IMR-90 (cell line): ENCODE results near the gene HEY2. TPM values are rescaled to one million over a fixed set of nuclear protein-coding genes. Genes with fewer than 3 reads are reported as not detected.

Experiments
- ATAC-seq: fragments of 200-7000 bp; cut with Tn5 transposase; 2 replicates; pipeline ENCODE4 v1.9.1; 2020; ENCODE audit warnings: low read depth, mild to moderate bottlenecking, moderate library complexity
- BruUV-seq: library from RNA; stranded (reverse); fragments of 400-500 nt; replicated peaks from 2 replicates; lab custom pipeline; 2021; lab: Mats Ljungman, UMichigan
- CTCF ChIA-PET: fragments of 300-600 bp; formaldehyde crosslinking; extraction: SDS; loops from one replicate; lab custom pipeline; 2021; ENCODE audit warnings: antibody characterized with exemption; lab: Yijun Ruan, JAX
- POLR2A ChIA-PET: fragments of 300-600 bp; sonication (Branson Sonifier 250); formaldehyde crosslinking; loops from one replicate; lab custom pipeline; 2022; ENCODE audit warnings: antibody characterized with exemption; ENCODE audit not compliant: unreplicated experiment; lab: Charles Lee
- DNase-seq: peaks from one replicate; pipeline ENCODE4 v3.0.0; 2013
- H2AFZ ChIP-seq: replicated peaks from 2 replicates; pipeline ENCODE3; 2013; ENCODE audit warnings: low read length, mild to moderate bottlenecking; ENCODE audit not compliant: poor library complexity
- H2AK5ac ChIP-seq: 2 replicates; pipeline ENCODE4 v1.6.1; 2013; ENCODE audit warnings: low read depth, low read length, inconsistent platforms
- H2AK9ac ChIP-seq: replicated peaks from 2 replicates; pipeline ENCODE3; 2013; ENCODE audit warnings: mild to moderate bottlenecking, low read depth, low read length, moderate library complexity; ENCODE audit not compliant: poor library complexity
- H2BK120ac ChIP-seq: 2 replicates; pipeline ENCODE4 v1.6.1; 2013; ENCODE audit warnings: low read depth, low read length, inconsistent platforms
- H2BK15ac ChIP-seq: 3 replicates; pipeline ENCODE4 v1.6.1; 2013; ENCODE audit warnings: low read depth, low read length, inconsistent platforms
- H2BK20ac ChIP-seq: 2 replicates; pipeline ENCODE4 v1.6.1; 2013; ENCODE audit warnings: low read depth, mild to moderate bottlenecking, inconsistent platforms, low read length, moderate library complexity
- H2BK5ac ChIP-seq: 2 replicates; pipeline ENCODE4 v1.6.1; 2013; ENCODE audit warnings: mild to moderate bottlenecking, low read depth, low read length, inconsistent platforms; ENCODE audit not compliant: poor library complexity, severe bottlenecking
- H3K14ac ChIP-seq: replicated peaks from 2 replicates; pipeline ENCODE4 v1.6.1; 2013; ENCODE audit warnings: low read depth, low read length, inconsistent platforms
- H3K18ac ChIP-seq: 2 replicates; pipeline ENCODE4 v1.6.1; 2013; ENCODE audit warnings: low read depth, low read length, control low read depth
- H3K23ac ChIP-seq: 2 replicates; pipeline ENCODE4 v1.6.1; 2013; ENCODE audit warnings: low read depth, low read length, inconsistent platforms
- H3K27ac ChIP-seq: 2 replicates; pipeline ENCODE4 v1.5.1; 2013; ENCODE audit warnings: mild to moderate bottlenecking, control low read depth, low read length; ENCODE audit not compliant: insufficient read depth
- H3K27me3 ChIP-seq: 2 replicates; pipeline ENCODE4 v1.6.1; 2013; ENCODE audit warnings: low read length; ENCODE audit not compliant: control insufficient read depth, insufficient read depth
- H3K36me3 ChIP-seq: 2 replicates; pipeline ENCODE4 v1.6.1; 2013; ENCODE audit warnings: low read length, mixed read lengths; ENCODE audit not compliant: control insufficient read depth, insufficient read depth
- H3K4ac ChIP-seq: 2 replicates; pipeline ENCODE4 v1.6.1; 2013; ENCODE audit warnings: low read depth, low read length, inconsistent platforms
- H3K4me1 ChIP-seq: 2 replicates; pipeline ENCODE4 v1.6.1; 2013; ENCODE audit warnings: low read length, mixed read lengths; ENCODE audit not compliant: control insufficient read depth, insufficient read depth
- H3K4me2 ChIP-seq: 2 replicates; pipeline ENCODE4 v1.6.1; 2013; ENCODE audit warnings: low read depth, mild to moderate bottlenecking, control low read depth, low read length, moderate library complexity
- H3K4me3 ChIP-seq: 2 replicates; pipeline ENCODE4 v1.5.1; 2013; ENCODE audit warnings: low read depth, mild to moderate bottlenecking, control low read depth, low read length, moderate library complexity; ENCODE audit not compliant: insufficient read depth
- H3K56ac ChIP-seq: 2 replicates; pipeline ENCODE4 v1.6.1; 2013; ENCODE audit warnings: low read length, inconsistent platforms; ENCODE audit not compliant: insufficient read depth; ENCODE audit errors: extremely low read depth
- H3K79me1 ChIP-seq, 2 experiments: 2 replicates each; pipeline ENCODE4 v1.6.1; 2013; ENCODE audit warnings: low read length in 2 of 2, inconsistent platforms in 1 of 2, low read depth in 1 of 2
- H3K9ac ChIP-seq: 2 replicates; pipeline ENCODE4 v1.6.1; 2013; ENCODE audit warnings: low read depth, low read length, control low read depth
- H3K9me1 ChIP-seq: 2 replicates; pipeline ENCODE4 v1.6.1; 2013; ENCODE audit warnings: low read length, inconsistent platforms; ENCODE audit not compliant: insufficient read depth
- H3K9me3 ChIP-seq: 2 replicates; pipeline ENCODE4 v1.6.1; 2013; ENCODE audit warnings: low read length; ENCODE audit not compliant: control insufficient read depth, insufficient read depth
- H4K20me1 ChIP-seq: 2 replicates; pipeline ENCODE4 v1.6.1; 2013; ENCODE audit warnings: low read length, inconsistent platforms; ENCODE audit not compliant: insufficient read depth
- H4K5ac ChIP-seq: 2 replicates; pipeline ENCODE4 v1.6.1; 2013; ENCODE audit warnings: mild to moderate bottlenecking, low read depth, low read length, control low read depth
- H4K8ac ChIP-seq, 2 experiments: 2 replicates each; pipeline ENCODE4 v1.6.1; 2013; ENCODE audit warnings: low read depth in 2 of 2, low read length in 2 of 2, control low read depth in 1 of 2, inconsistent platforms in 1 of 2
- H4K91ac ChIP-seq: 2 replicates; pipeline ENCODE4 v1.6.1; 2013; ENCODE audit warnings: low read depth, low read length, inconsistent platforms; ENCODE audit not compliant: insufficient read depth
- BHLHE40 ChIP-seq: fragments of 150-350 bp; IDR thresholded peaks from 2 replicates; pipeline ENCODE4 v1.6.1; 2016; ENCODE audit warnings: mild to moderate bottlenecking, low read depth, low read length
- CEBPB ChIP-seq: IDR thresholded peaks from 2 replicates; pipeline ENCODE4 v1.6.1; 2012; ENCODE audit warnings: low read depth, low read length, improper control_type of control experiment
- FOS ChIP-seq: fragments of 150-350 bp; IDR thresholded peaks from 2 replicates; pipeline ENCODE4 v1.6.1; 2016; ENCODE audit warnings: low read depth, low read length
- MAFK ChIP-seq: IDR thresholded peaks from 2 replicates; pipeline ENCODE4 v1.6.1; 2012; ENCODE audit warnings: low read depth, low read length, improper control_type of control experiment
- MAZ ChIP-seq: IDR thresholded peaks from 2 replicates; pipeline ENCODE4 v1.6.1; 2012; ENCODE audit warnings: low read depth, mild to moderate bottlenecking, low read length, improper control_type of control experiment, moderate library complexity, borderline replicate concordance
- MXI1 ChIP-seq: IDR thresholded peaks from 2 replicates; pipeline ENCODE4 v1.6.1; 2012; ENCODE audit warnings: low read depth, mild to moderate bottlenecking, low read length, moderate library complexity, borderline replicate concordance
- NFE2L2 ChIP-seq: fragments of 150-350 bp; IDR thresholded peaks from 2 replicates; pipeline ENCODE4 v1.6.1; 2016; ENCODE audit warnings: low read depth, mild to moderate bottlenecking, low read length
- RCOR1 ChIP-seq: IDR thresholded peaks from 2 replicates; pipeline ENCODE4 v1.6.1; 2012; ENCODE audit warnings: mild to moderate bottlenecking, low read length, improper control_type of control experiment; ENCODE audit not compliant: insufficient replicate concordance
- RFX5 ChIP-seq: IDR thresholded peaks from 2 replicates; pipeline ENCODE4 v1.8.0; 2012; ENCODE audit warnings: low read depth, mild to moderate bottlenecking, low read length, moderate library complexity
- SMC3 ChIP-seq: fragments of 150-350 bp; IDR thresholded peaks from 2 replicates; pipeline ENCODE4 v1.6.1; 2016; ENCODE audit warnings: low read depth, mild to moderate bottlenecking, antibody characterized with exemption, low read length, moderate library complexity
- USF2 ChIP-seq: fragments of 150-350 bp; IDR thresholded peaks from 2 replicates; pipeline ENCODE4 v1.6.1; 2017; ENCODE audit warnings: mild to moderate bottlenecking, antibody characterized with exemption, low read length, low read depth
- WGBS, 2 experiments: methylation state at CpG; one replicate each; pipeline versions ENCODE4 v1.1.5 to v1.1.7; 2013; ENCODE audit warnings: missing lambda C conversion rate in 2 of 2; ENCODE audit not compliant: insufficient read length in 1 of 2; ENCODE audit errors: extremely low coverage in 2 of 2; 5-methylcytosine and 5-hydroxymethylcytosine counted together
- dilution Hi-C: fragments of 300-500 bp; cut with HindIII; formaldehyde crosslinking; loops from one replicate; pipeline ENCODE4 v1.14.3; 2018; ENCODE audit warnings: low sequenced_read_pairs; ENCODE audit not compliant: unreplicated experiment
- in situ Hi-C: fragments of 300-500 bp; cut with MboI; formaldehyde crosslinking; loops from 3 replicates; pipeline ENCODE4 v1.14.3; 2019; ENCODE audit warnings: low sequenced_read_pairs, inconsistent platforms, mixed read lengths
- intact Hi-C: fragments of 100-400 bp; cut with micrococcal nuclease; formaldehyde crosslinking; loops from 2 replicates; pipeline ENCODE4 v1.10.0; 2022
- polyA plus RNA-seq, 3 experiments: library from polyadenylated mRNA; depleted of rRNA; stranded (reverse); fragments of >200 nt; gene quantifications; 2 replicates each; pipeline ENCODE4 v1.2.3, GENCODE V29; 2012; ENCODE audit warnings: low replicate concordance in 1 of 3
- total RNA-seq: library from RNA; depleted of rRNA; stranded (reverse); fragments of >200 nt; gene quantifications from 2 replicates; pipeline ENCODE4 v1.2.3, GENCODE V29; 2012
- TF ChIP-seq, protein P1 (sequence below): fragments of 150-350 bp; IDR thresholded peaks from 2 replicates; pipeline ENCODE4 v1.6.1; 2016; ENCODE audit warnings: low read depth, mild to moderate bottlenecking, low read length, moderate library complexity, borderline replicate concordance

The HEY2 gene
- total and polyA plus RNA-seq, 2 of the 4 experiments (the other 2 are of a cell fraction) = not detected

- Histone ChIP-seq H2BK120ac (peak overlapping the region; percentile 49), H3K56ac (no peak overlapping the region), H3K27ac (no peak overlapping the region), H2BK5ac (peak overlapping the region; percentile 51), H2BK15ac (peak overlapping the region; percentile 54; the same call in 1 of the 3 replicates), H2AK5ac (peak overlapping the region; percentile 43; the same call in 1 of the 2 replicates), H3K4me1 (peaks cover 7% of the 10 kb centered on the region), H3K27me3 (no peaks in the 10 kb centered on the region), H3K14ac (peak overlapping the region; percentile 66; the same call in 1 of the 2 replicates), H3K23ac (peak overlapping the region; percentile 77; the same call in 1 of the 2 replicates), H2BK20ac (peak overlapping the region; percentile 82), H4K91ac (peak overlapping the region; percentile 15; the same call in 1 of the 2 replicates), H3K9me1 (peaks cover 6% of the 10 kb centered on the region; the same call in 1 of the 2 replicates), H2AK9ac (peak overlapping the region; percentile 65), H3K4me2 (peak overlapping the region; percentile 69; the same call in 1 of the 2 replicates), H3K79me1 (peaks cover 12 to 31% of the 10 kb centered on the region in 2 experiments), H3K9ac (no peak overlapping the region), H3K9me3 (no peaks in the 10 kb centered on the region), H3K18ac (peak overlapping the region; percentile 64; the same call in 1 of the 2 replicates), H3K36me3 (no peaks in the 10 kb centered on the region), H4K5ac (0 out of 2 replicates have a peak overlapping the region, but pooled peaks have one; percentile 68), H2AFZ (peak overlapping the region; percentile 75), H4K20me1 (no peaks in the 10 kb centered on the region), H3K4me3 (no peak overlapping the region), H3K4ac (peak overlapping the region; percentile 70), H4K8ac (peak overlapping the region in 1 of 2 experiments; percentile 68; a peak in 1 of 4 replicates)
- ChIA-PET POLR2A (no interaction called here), CTCF (interaction anchor here (0.6 kb wide), 1 partner anchor 742 kb away, joined by 3 read pairs; no protein-coding TSS in a partner anchor)
- in situ Hi-C loops (no loop called here), intact Hi-C loops (no loop called here), dilution Hi-C loops (no loop called here)
- TF ChIP-seq RCOR1 (no peak), SMC3 (no peak), MXI1 (no peak), MAZ (no peak), MAFK (no peak), CEBPB (no peak), USF2 (no peak), RFX5 (no peak), NFE2L2 (no peak), FOS (no peak), BHLHE40 (no peak)
- TF ChIP-seq, protein P1, sequence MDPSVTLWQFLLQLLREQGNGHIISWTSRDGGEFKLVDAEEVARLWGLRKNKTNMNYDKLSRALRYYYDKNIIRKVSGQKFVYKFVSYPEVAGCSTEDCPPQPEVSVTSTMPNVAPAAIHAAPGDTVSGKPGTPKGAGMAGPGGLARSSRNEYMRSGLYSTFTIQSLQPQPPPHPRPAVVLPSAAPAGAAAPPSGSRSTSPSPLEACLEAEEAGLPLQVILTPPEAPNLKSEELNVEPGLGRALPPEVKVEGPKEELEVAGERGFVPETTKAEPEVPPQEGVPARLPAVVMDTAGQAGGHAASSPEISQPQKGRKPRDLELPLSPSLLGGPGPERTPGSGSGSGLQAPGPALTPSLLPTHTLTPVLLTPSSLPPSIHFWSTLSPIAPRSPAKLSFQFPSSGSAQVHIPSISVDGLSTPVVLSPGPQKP = no peak
- BruUV-seq = no TSS peak
- DNase-seq (no peak), ATAC-seq (peak; percentile 48)
- WGBS, 2 experiments = no CpG with 5 or more reads among the region's 5 CpGs
Observed at GRCh38 chr6:125798734-125799508, 49.5 kb downstream of the HEY2 start.
